ENCODE results near the gene RBM33. TPM values are rescaled to one million over a fixed set of nuclear protein-coding genes. Genes with fewer than 3 reads are reported as not detected.

Gene RBM33
- polyA plus RNA-seq, 1 experiment: 5.0 TPM

GRCh38 chr7:155680124-155680523 is 35.7 kb downstream of the RBM33 start:
- Histone ChIP-seq H3K36me3 (ENCODE audit: control insufficient read depth, insufficient read depth, low read length) (peaks cover 5% of the 10 kb centered on the region; the same call in 1 of the 2 replicates), H3K4me3 (ENCODE audit: low read depth, low read length) (no peak overlapping the region), H3K27me3 (ENCODE audit: control insufficient read depth, insufficient read depth, low read length) (no peaks in the 10 kb centered on the region)
- ChIA-PET CTCF (no interaction called here), POLR2A (no interaction called here)
- no peak for DNase-seq (ENCODE audit: low read depth)
- no peak for TF ChIP-seq CTCF (IDR thresholded peaks at IDR 0.05; ENCODE audit: insufficient read depth, low read depth, low read length)

- DNase-seq (ENCODE audit: low read depth): no peak
- Histone ChIP-seq H3K4me3 (ENCODE audit: low read depth, low read length) (no peak overlapping the region), H3K36me3 (ENCODE audit: control insufficient read depth, insufficient read depth, low read length) (peaks cover 5% of the 10 kb centered on the region; the same call in 1 of the 2 replicates), H3K27me3 (ENCODE audit: control insufficient read depth, insufficient read depth, low read length) (no peaks in the 10 kb centered on the region)
- ChIA-PET CTCF (no interaction called here), POLR2A (no interaction called here)
- no peak for TF ChIP-seq CTCF (IDR thresholded peaks at IDR 0.05; ENCODE audit: insufficient read depth, low read depth, low read length)
These were observed 36.4 kb downstream of the RBM33 start for GRCh38 chr7:155680864-155681263.

- Histone ChIP-seq H3K27me3 (ENCODE audit: control insufficient read depth, insufficient read depth, low read length) (no peaks in the 10 kb centered on the region), H3K4me3 (ENCODE audit: low read depth, low read length) (no peak overlapping the region), H3K36me3 (ENCODE audit: control insufficient read depth, insufficient read depth, low read length) (peaks cover 5% of the 10 kb centered on the region; the same call in 1 of the 2 replicates)
- ChIA-PET CTCF (no interaction called here), POLR2A (no interaction called here)
- DNase-seq (ENCODE audit: low read depth): no peak
- TF ChIP-seq CTCF (IDR thresholded peaks at IDR 0.05; ENCODE audit: insufficient read depth, low read depth, low read length): no peak
These were observed 37.2 kb downstream of the RBM33 start for GRCh38 chr7:155681663-155682062.

- no peak for TF ChIP-seq CTCF (IDR thresholded peaks at IDR 0.05; ENCODE audit: insufficient read depth, low read depth, low read length)
- Histone ChIP-seq H3K27me3 (ENCODE audit: control insufficient read depth, insufficient read depth, low read length) (no peaks in the 10 kb centered on the region), H3K36me3 (ENCODE audit: control insufficient read depth, insufficient read depth, low read length) (peaks cover 5% of the 10 kb centered on the region; the same call in 1 of the 2 replicates), H3K4me3 (ENCODE audit: low read depth, low read length) (no peak overlapping the region)
- POLR2A ChIA-PET: no interaction called here
- CTCF ChIA-PET: no interaction called here
- no peak for DNase-seq (ENCODE audit: low read depth)
These were observed 38.0 kb downstream of the RBM33 start for GRCh38 chr7:155682484-155682883.

GRCh38 chr7:155683098-155683497 is 38.6 kb downstream of the RBM33 start:
- Histone ChIP-seq H3K27me3 (ENCODE audit: control insufficient read depth, insufficient read depth, low read length) (no peaks in the 10 kb centered on the region), H3K36me3 (ENCODE audit: control insufficient read depth, insufficient read depth, low read length) (peaks cover 5% of the 10 kb centered on the region; the same call in 1 of the 2 replicates), H3K4me3 (ENCODE audit: low read depth, low read length) (no peak overlapping the region)
- no peak for DNase-seq (ENCODE audit: low read depth)
- no peak for TF ChIP-seq CTCF (IDR thresholded peaks at IDR 0.05; ENCODE audit: insufficient read depth, low read depth, low read length)
- CTCF ChIA-PET: no interaction called here
- POLR2A ChIA-PET: no interaction called here
